ENCODE measurements around the gene ADGRV1.
"Not testable (repeated sequence)": the region's sequence is repeated elsewhere in the genome, so short reads cannot be mapped to it uniquely, and the experiment has no call there.

Gene ADGRV1

GRCh38 chr5:90565491-90565890 is 6.9 kb downstream of the ADGRV1 start:
- TF ChIP-seq SUZ12 (IDR thresholded peaks at IDR 0.05) (no peak), ELF4 (IDR thresholded peaks at IDR 0.05) (no peak), ARNT (IDR thresholded peaks at IDR 0.05) (no peak)
- CTCF ChIA-PET: no interaction called here
- POLR2A ChIA-PET: no interaction called here

GRCh38 chr5:90569084-90569483 is 10.5 kb downstream of the ADGRV1 start:
- DNase-seq (ENCODE audit: extremely low spot score): no peak
- TF ChIP-seq ELF4 (IDR thresholded peaks at IDR 0.05) (no peak), LEF1 (IDR thresholded peaks at IDR 0.05; ENCODE audit: borderline replicate concordance) (no peak), PKNOX1 (IDR thresholded peaks at IDR 0.05) (no peak), SP1 (IDR thresholded peaks at IDR 0.05) (no peak), FOXK2 (IDR thresholded peaks at IDR 0.05) (no peak), ARNT (IDR thresholded peaks at IDR 0.05) (no peak), FOXM1 (IDR thresholded peaks at IDR 0.05; ENCODE audit: borderline replicate concordance) (no peak), TARDBP (IDR thresholded peaks at IDR 0.05) (no peak), ZNF384 (IDR thresholded peaks at IDR 0.05) (no peak), BHLHE40 (IDR thresholded peaks at IDR 0.05; ENCODE audit: borderline replicate concordance) (no peak), FOXA1 (IDR thresholded peaks at IDR 0.05) (no peak), L3MBTL2 (conservative IDR thresholded peaks at IDR 0.05) (no peak), HDGF (IDR thresholded peaks at IDR 0.05; ENCODE audit: borderline replicate concordance) (no peak), SUZ12 (IDR thresholded peaks at IDR 0.05) (no peak), NFRKB (IDR thresholded peaks at IDR 0.05) (no peak)
- ChIA-PET CTCF (no interaction called here), POLR2A (no interaction called here)

More at GRCh38 chr5:90565491-90565890, 6.9 kb downstream of the ADGRV1 start:
- no peak for DNase-seq (ENCODE audit: extremely low spot score)

GRCh38 chr5:90570034-90570433 is 11.4 kb downstream of the ADGRV1 start:
- ChIA-PET POLR2A (no interaction called here), CTCF (no interaction called here)
- DNase-seq (ENCODE audit: extremely low spot score): no peak
- TF ChIP-seq NFRKB (IDR thresholded peaks at IDR 0.05) (no peak), LEF1 (IDR thresholded peaks at IDR 0.05; ENCODE audit: borderline replicate concordance) (no peak), ZNF384 (IDR thresholded peaks at IDR 0.05) (no peak), L3MBTL2 (conservative IDR thresholded peaks at IDR 0.05) (no peak), CTBP1 (IDR thresholded peaks at IDR 0.05; ENCODE audit: borderline replicate concordance) (no peak), ARNT (IDR thresholded peaks at IDR 0.05) (no peak), PKNOX1 (IDR thresholded peaks at IDR 0.05) (no peak), SUZ12 (IDR thresholded peaks at IDR 0.05) (no peak), SP1 (IDR thresholded peaks at IDR 0.05) (no peak), FOXM1 (IDR thresholded peaks at IDR 0.05; ENCODE audit: borderline replicate concordance) (no peak), ELF4 (IDR thresholded peaks at IDR 0.05) (no peak), BHLHE40 (IDR thresholded peaks at IDR 0.05; ENCODE audit: borderline replicate concordance) (no peak), FOXK2 (IDR thresholded peaks at IDR 0.05) (no peak), FOXA1 (IDR thresholded peaks at IDR 0.05) (no peak), HDGF (IDR thresholded peaks at IDR 0.05; ENCODE audit: borderline replicate concordance) (no peak), TARDBP (IDR thresholded peaks at IDR 0.05) (no peak)

GRCh38 chr5:90571147-90571773 is 12.7 kb downstream of the ADGRV1 start:
- ChIA-PET POLR2A (interaction anchor here (1.3 to 1.7 kb wide), 3 partner anchors 9 to 23 kb away, joined by 3 to 6 read pairs (median 5); no protein-coding TSS in a partner anchor), CTCF (interaction anchor here (0.7 kb wide), 1 partner anchor 64 kb away, joined by 3 read pairs; no protein-coding TSS in a partner anchor)
- no peak for DNase-seq (ENCODE audit: extremely low spot score)
- no peak for TF ChIP-seq TARDBP (IDR thresholded peaks at IDR 0.05)
- no peak for TF ChIP-seq ZNF384 (IDR thresholded peaks at IDR 0.05)
- no peak for TF ChIP-seq BHLHE40 (IDR thresholded peaks at IDR 0.05; ENCODE audit: borderline replicate concordance)
- TF ChIP-seq SUZ12 (IDR thresholded peaks at IDR 0.05): no peak
- no peak for TF ChIP-seq SP1 (IDR thresholded peaks at IDR 0.05)
- TF ChIP-seq FOXK2 (IDR thresholded peaks at IDR 0.05): no peak
- no peak for TF ChIP-seq PKNOX1 (IDR thresholded peaks at IDR 0.05)
- TF ChIP-seq NFRKB (IDR thresholded peaks at IDR 0.05): no peak
- TF ChIP-seq CTBP1 (IDR thresholded peaks at IDR 0.05; ENCODE audit: borderline replicate concordance): no peak
- TF ChIP-seq ELF4 (IDR thresholded peaks at IDR 0.05): no peak
- TF ChIP-seq HDGF (IDR thresholded peaks at IDR 0.05; ENCODE audit: borderline replicate concordance): no peak
- TF ChIP-seq ARNT (IDR thresholded peaks at IDR 0.05): no peak
- TF ChIP-seq FOXM1 (IDR thresholded peaks at IDR 0.05; ENCODE audit: borderline replicate concordance): no peak
- TF ChIP-seq L3MBTL2 (conservative IDR thresholded peaks at IDR 0.05): no peak

- no peak for TF ChIP-seq CTBP1 (IDR thresholded peaks at IDR 0.05; ENCODE audit: borderline replicate concordance)
- TF ChIP-seq ELF4 (IDR thresholded peaks at IDR 0.05): no peak
- no peak for TF ChIP-seq NFRKB (IDR thresholded peaks at IDR 0.05)
- ChIA-PET POLR2A (interaction anchor here (1.3 kb wide), 1 partner anchor 166 kb away, joined by 5 read pairs; the partner anchor contains the start of gene CETN3), CTCF (no interaction called here)
- no peak for DNase-seq (ENCODE audit: extremely low spot score)
These were observed 17.1 kb downstream of the ADGRV1 start for GRCh38 chr5:90575712-90576111.

GRCh38 chr5:90576566-90576965 is 18.0 kb downstream of the ADGRV1 start:
- DNase-seq (ENCODE audit: extremely low spot score); POLR2A ChIA-PET; CTCF ChIA-PET: not testable (repeated sequence)

- DNase-seq (ENCODE audit: extremely low spot score); POLR2A ChIA-PET: not testable (repeated sequence)
- CTCF ChIA-PET: interaction anchor here (0.6 kb wide), 1 partner anchor 47 kb away, joined by 3 read pairs; no protein-coding TSS in a partner anchor
These were observed 21.3 kb downstream of the ADGRV1 start for GRCh38 chr5:90579905-90580304.
